Body of pancreas (tissue), 4 donors: ENCODE results near the gene PLK4. TPM values are rescaled to one million over a fixed set of nuclear protein-coding genes. Genes with fewer than 3 reads are reported as not detected.
"Not testable (repeated sequence)": the region's sequence is repeated elsewhere in the genome, so short reads cannot be mapped to it uniquely, and the experiment has no call there.

Experiments
- ATAC-seq: fragments of 150-250 bp; one replicate; pipeline ENCODE4 v1.9.1; 2016
- DNase-seq, 4 donors: peaks; one replicate each; pipeline ENCODE4 v3.0.0-alpha.2; 2019
- H3K27ac ChIP-seq, 4 donors: fragments of 200-600 bp; sonication (generic); 1 replicate in 3 of 4; 2 replicates in 1 of 4; pipeline versions ENCODE4 v1.5.1 to v1.6.1; 2016 to 2019; ENCODE audit warnings: mild to moderate bottlenecking in 1 of 4, mixed read lengths in 1 of 4, moderate library complexity in 1 of 4
- H3K27me3 ChIP-seq, 2 donors: fragments of 200-600 bp; sonication (generic); one replicate each; pipeline ENCODE4 v1.6.0; 2016; ENCODE audit warnings: mild to moderate bottlenecking in 1 of 2
- H3K36me3 ChIP-seq, 2 donors: fragments of 200-600 bp; sonication (generic); replicated peaks in 1 of 2; 2 replicates each; pipeline ENCODE4 v1.5.1; 2016; ENCODE audit warnings: low read depth in 2 of 2; ENCODE audit not compliant: insufficient read depth in 1 of 2
- H3K4me1 ChIP-seq: fragments of 200-600 bp; sonication (generic); one replicate; pipeline ENCODE4 v1.6.0; 2016
- H3K4me3 ChIP-seq, 2 donors: fragments of 200-600 bp; sonication (generic); 1 replicate in 1 of 2; 2 replicates in 1 of 2; pipeline ENCODE4 v1.5.1; 2016 to 2019
- H3K9me3 ChIP-seq, 3 donors: fragments of 200-600 bp; sonication (generic); 1 replicate in 2 of 3; 2 replicates in 1 of 3; pipeline ENCODE4 v1.5.1; 2016
- POLR2A ChIP-seq, 3 donors: fragments of 450-650 bp; IDR thresholded peaks; one replicate each; pipeline ENCODE4 v1.6.1; 2016; ENCODE audit warnings: antibody characterized with exemption in 3 of 3, mild to moderate bottlenecking in 2 of 3
- WGBS, 2 donors: methylation state at CpG; one replicate each; pipeline ENCODE4 v1.1.5; 2017; 5-methylcytosine and 5-hydroxymethylcytosine counted together
- intact Hi-C: fragments of 100-400 bp; cut with DNase I; formaldehyde crosslinking; loops from one replicate; pipeline ENCODE4 v1.15.1; 2023
- total RNA-seq, 2 donors: library from RNA; depleted of rRNA; stranded (reverse); fragments of >200 nt; gene quantifications; one replicate each; pipeline ENCODE4 v1.1.0, GENCODE V29; 2016
- TF ChIP-seq, protein P1 (sequence below), 7 experiments: fragments of 450-650 bp in 4 of 7; fragments of 200-600 bp in 3 of 7; sonication (generic) in 3 of 7; IDR thresholded peaks; one replicate each; pipeline ENCODE4 v1.5.1; 2016 to 2019; ENCODE audit warnings: antibody characterized with exemption in 7 of 7

PLK4 gene
- total RNA-seq, 2 donors from 2014 or later, result 1.8 TPM; not detected in 1

GRCh38 chr4:127896528-127896927 is 15.8 kb downstream of the PLK4 start:
- H3K4me3 ChIP-seq, result no peak overlapping the region
- DNase-seq (no peak), ATAC-seq (no peak)
- no peaks in the 10 kb centered on the region for H3K4me1 ChIP-seq
- TF ChIP-seq, protein P1, sequence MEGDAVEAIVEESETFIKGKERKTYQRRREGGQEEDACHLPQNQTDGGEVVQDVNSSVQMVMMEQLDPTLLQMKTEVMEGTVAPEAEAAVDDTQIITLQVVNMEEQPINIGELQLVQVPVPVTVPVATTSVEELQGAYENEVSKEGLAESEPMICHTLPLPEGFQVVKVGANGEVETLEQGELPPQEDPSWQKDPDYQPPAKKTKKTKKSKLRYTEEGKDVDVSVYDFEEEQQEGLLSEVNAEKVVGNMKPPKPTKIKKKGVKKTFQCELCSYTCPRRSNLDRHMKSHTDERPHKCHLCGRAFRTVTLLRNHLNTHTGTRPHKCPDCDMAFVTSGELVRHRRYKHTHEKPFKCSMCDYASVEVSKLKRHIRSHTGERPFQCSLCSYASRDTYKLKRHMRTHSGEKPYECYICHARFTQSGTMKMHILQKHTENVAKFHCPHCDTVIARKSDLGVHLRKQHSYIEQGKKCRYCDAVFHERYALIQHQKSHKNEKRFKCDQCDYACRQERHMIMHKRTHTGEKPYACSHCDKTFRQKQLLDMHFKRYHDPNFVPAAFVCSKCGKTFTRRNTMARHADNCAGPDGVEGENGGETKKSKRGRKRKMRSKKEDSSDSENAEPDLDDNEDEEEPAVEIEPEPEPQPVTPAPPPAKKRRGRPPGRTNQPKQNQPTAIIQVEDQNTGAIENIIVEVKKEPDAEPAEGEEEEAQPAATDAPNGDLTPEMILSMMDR (IDR thresholded peaks at IDR 0.05), result no peak
- TF ChIP-seq POLR2A (IDR thresholded peaks at IDR 0.05), result no peak
- H3K9me3 ChIP-seq, result no peaks in the 10 kb centered on the region
- H3K27ac ChIP-seq, result no peak overlapping the region
- intact Hi-C loops, result no loop called here
- no peaks in the 10 kb centered on the region for H3K36me3 ChIP-seq
- 82 to 86% methylated on average over 1 of the region's 1 CpG for WGBS, 2 donors
- no peaks in the 10 kb centered on the region for H3K27me3 ChIP-seq

GRCh38 chr4:127899682-127900081 is 19.0 kb downstream of the PLK4 start:
- ATAC-seq, H3K9me3 ChIP-seq, intact Hi-C loops, H3K36me3 ChIP-seq, H3K27ac ChIP-seq, H3K4me3 ChIP-seq, H3K27me3 ChIP-seq, H3K4me1 ChIP-seq, DNase-seq: not testable (repeated sequence)
- WGBS, 2 donors, result 93 to 99% methylated on average over 4 of the region's 4 CpGs

- ATAC-seq (no peak), DNase-seq (no peak)
- Histone ChIP-seq H3K9me3 (no peaks in the 10 kb centered on the region), H3K27ac (no peak overlapping the region), H3K4me1 (no peaks in the 10 kb centered on the region), H3K36me3 (no peaks in the 10 kb centered on the region), H3K4me3 (no peak overlapping the region), H3K27me3 (no peaks in the 10 kb centered on the region)
- WGBS, 2 donors, result 80 to 81% methylated on average over 1 to 8 of the region's 8 CpGs
- intact Hi-C loops, result no loop called here
- TF ChIP-seq POLR2A (IDR thresholded peaks at IDR 0.05), result no peak
- TF ChIP-seq, protein P1 (IDR thresholded peaks at IDR 0.05), result no peak
These were observed 24.3 kb downstream of the PLK4 start for GRCh38 chr4:127905029-127905428.

- intact Hi-C loops, result no loop called here
- peaks cover 9 to 11% of the 10 kb centered on the region in 2 donors for H3K36me3 ChIP-seq
- whole genome bisulfite sequencing, 2 donors, result 91 to 98% methylated on average over 3 of the region's 3 CpGs
- H3K4me1 ChIP-seq, result no peaks in the 10 kb centered on the region
- H3K27me3 ChIP-seq, result no peaks in the 10 kb centered on the region
- TF ChIP-seq, protein P1 (IDR thresholded peaks at IDR 0.05), result no peak
- no peak for TF ChIP-seq POLR2A (IDR thresholded peaks at IDR 0.05)
- H3K27ac ChIP-seq, result no peak overlapping the region
- H3K9me3 ChIP-seq, result no peaks in the 10 kb centered on the region
- no peak for ATAC-seq
- no peak overlapping the region for H3K4me3 ChIP-seq
- DNase-seq, result no peak
These were observed 35.8 kb downstream of the PLK4 start for GRCh38 chr4:127916512-127916911.

DNA sequence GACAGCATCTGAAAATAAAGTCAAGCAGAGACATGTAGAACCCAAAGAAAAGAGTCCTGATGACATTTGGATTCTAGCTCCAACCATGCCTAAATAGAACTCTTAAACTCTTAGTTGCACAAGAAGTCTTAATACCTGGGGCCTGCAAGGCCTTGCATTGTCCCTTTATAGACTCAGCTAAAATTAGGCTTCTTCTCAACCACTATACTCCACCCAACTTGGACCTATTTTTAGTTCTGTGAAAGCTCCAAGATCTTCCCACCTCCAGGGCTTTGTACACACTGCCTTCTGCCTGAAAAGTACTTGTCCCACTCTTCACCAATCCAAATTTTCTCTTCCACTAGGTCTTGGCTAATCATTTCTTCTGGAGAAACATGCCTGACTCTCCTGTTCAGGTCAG is 36.5 kb downstream of the PLK4 start:
- Histone ChIP-seq H3K36me3 (peaks cover 9 to 12% of the 10 kb centered on the region in 2 donors), H3K4me1 (no peaks in the 10 kb centered on the region), H3K27ac (no peak overlapping the region), H3K4me3 (no peak overlapping the region), H3K27me3 (no peaks in the 10 kb centered on the region), H3K9me3 (no peaks in the 10 kb centered on the region)
- DNase-seq (no peak), ATAC-seq (no peak)
- TF ChIP-seq POLR2A (IDR thresholded peaks at IDR 0.05), result no peak
- TF ChIP-seq, protein P1 (IDR thresholded peaks at IDR 0.05), result no peak
- intact Hi-C loops, result no loop called here
